HG03103 (cell line): Measurements from ENCODE around the gene GRIFIN.

ENCODE experiments used
- ATAC-seq: cut with Tn5 transposase; IDR thresholded peaks from one replicate; pipeline ENCODE4 v1.9.1; 2021; ENCODE audit warnings: low read depth; ENCODE audit not compliant: unreplicated experiment

Gene GRIFIN

GRCh38 chr7:2437537-2438148 is 38.6 kb downstream of the GRIFIN start:
- no peak for ATAC-seq

GRCh38 chr7:2437136-2437535 is 39.1 kb downstream of the GRIFIN start:
- no peak for ATAC-seq

- ATAC-seq = no peak
Observed at GRCh38 chr7:2436341-2437104, 39.7 kb downstream of the GRIFIN start.

GRCh38 chr7:2435146-2435545 is 41.1 kb downstream of the GRIFIN start:
- no peak for ATAC-seq

GRCh38 chr7:2433713-2434550 is 42.3 kb downstream of the GRIFIN start:
- ATAC-seq = no peak

- ATAC-seq = no peak
Observed at GRCh38 chr7:2432910-2433712, 43.1 kb downstream of the GRIFIN start.

GRCh38 chr7:2431260-2431867 is 44.8 kb downstream of the GRIFIN start:
- ATAC-seq = no peak

GRCh38 chr7:2425749-2426148 is 50.4 kb downstream of the GRIFIN start:
- no peak for ATAC-seq
